IMR-90 (cell line): ENCODE results near the gene CAMTA1.

ENCODE experiments used
- BHLHE40 ChIP-seq: fragments of 150-350 bp; IDR thresholded peaks from 2 replicates; pipeline ENCODE4 v1.6.1; 2016; ENCODE audit warnings: mild to moderate bottlenecking, low read depth, low read length
- CEBPB ChIP-seq: IDR thresholded peaks from 2 replicates; pipeline ENCODE4 v1.6.1; 2012; ENCODE audit warnings: low read depth, low read length, improper control_type of control experiment
- CTCF ChIP-seq: conservative IDR thresholded peaks from 2 replicates; pipeline ENCODE4 v1.5.1; 2012; ENCODE audit warnings: mild to moderate bottlenecking, low read depth, low read length, improper control_type of control experiment
- FOS ChIP-seq: fragments of 150-350 bp; IDR thresholded peaks from 2 replicates; pipeline ENCODE4 v1.6.1; 2016; ENCODE audit warnings: low read depth, low read length
- MAFK ChIP-seq: IDR thresholded peaks from 2 replicates; pipeline ENCODE4 v1.6.1; 2012; ENCODE audit warnings: low read depth, low read length, improper control_type of control experiment
- NFE2L2 ChIP-seq: fragments of 150-350 bp; IDR thresholded peaks from 2 replicates; pipeline ENCODE4 v1.6.1; 2016; ENCODE audit warnings: low read depth, mild to moderate bottlenecking, low read length
- POLR2A ChIP-seq: IDR thresholded peaks from 2 replicates; pipeline ENCODE4 v1.6.1; 2012; ENCODE audit warnings: mild to moderate bottlenecking, low read depth, low read length
- RAD21 ChIP-seq: IDR thresholded peaks from 2 replicates; pipeline ENCODE4 v1.6.1; 2012; ENCODE audit warnings: low read length, improper control_type of control experiment
- RCOR1 ChIP-seq: IDR thresholded peaks from 2 replicates; pipeline ENCODE4 v1.6.1; 2012; ENCODE audit warnings: mild to moderate bottlenecking, low read length, improper control_type of control experiment; ENCODE audit not compliant: insufficient replicate concordance
- RFX5 ChIP-seq: IDR thresholded peaks from 2 replicates; pipeline ENCODE4 v1.8.0; 2012; ENCODE audit warnings: low read depth, mild to moderate bottlenecking, low read length, moderate library complexity
- SMC3 ChIP-seq: fragments of 150-350 bp; IDR thresholded peaks from 2 replicates; pipeline ENCODE4 v1.6.1; 2016; ENCODE audit warnings: low read depth, mild to moderate bottlenecking, antibody characterized with exemption, low read length, moderate library complexity
- USF2 ChIP-seq: fragments of 150-350 bp; IDR thresholded peaks from 2 replicates; pipeline ENCODE4 v1.6.1; 2017; ENCODE audit warnings: mild to moderate bottlenecking, antibody characterized with exemption, low read length, low read depth

- TF ChIP-seq CEBPB (no peak; the same call in 1 of the 2 replicates), CTCF (no peak), POLR2A (no peak), RFX5 (no peak), RAD21 (no peak), NFE2L2 (no peak), USF2 (no peak), FOS (no peak), BHLHE40 (no peak), SMC3 (no peak), MAFK (no peak), RCOR1 (no peak)
These were observed 126.7 kb downstream of the CAMTA1 start for GRCh38 chr1:6911974-6912373.
